SH-SY5Y (cell line): ENCODE data around the gene DNAJC15.

Source experiments
- GATA2 ChIP-seq: IDR thresholded peaks from 2 replicates; pipeline ENCODE4 v1.6.1; 2011; ENCODE audit warnings: mild to moderate bottlenecking, low read depth, low read length
- GATA3 ChIP-seq: IDR thresholded peaks from 2 replicates; pipeline ENCODE4 v1.6.1; 2011; ENCODE audit warnings: low read depth, mild to moderate bottlenecking, low read length, moderate library complexity

DNA sequence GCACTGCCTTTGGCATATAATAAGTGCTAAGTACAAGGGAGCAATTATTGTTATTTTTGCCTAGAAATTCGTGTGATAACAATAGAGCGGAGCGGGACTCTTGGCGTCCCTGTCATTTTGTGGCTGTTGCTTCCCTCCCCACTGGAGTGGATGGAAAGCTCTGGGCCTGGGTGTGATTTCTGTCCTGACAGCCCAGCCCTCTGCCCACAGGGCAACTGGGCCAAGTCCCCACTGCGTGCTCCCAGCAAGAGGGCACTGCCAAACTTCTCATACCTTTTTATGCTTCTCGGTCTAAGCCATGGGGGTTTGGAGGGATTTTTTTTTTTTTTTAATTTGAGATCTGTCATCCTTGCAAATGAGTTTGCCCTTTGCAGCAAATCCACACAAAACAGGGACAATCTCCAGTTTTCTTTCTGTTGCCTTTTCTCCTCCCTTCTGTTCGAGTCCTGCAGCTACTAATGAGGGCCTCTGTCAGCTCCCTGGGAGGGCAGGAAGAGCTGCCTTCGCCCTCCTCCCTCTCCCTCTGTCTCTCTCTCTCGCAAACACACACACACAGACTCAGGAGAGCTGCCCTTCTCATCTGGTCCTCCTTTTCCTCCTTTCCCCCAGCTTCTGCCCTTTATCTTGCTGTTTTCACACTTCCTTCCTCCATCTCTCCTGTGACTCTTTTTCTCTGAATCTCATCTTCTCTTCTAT, 103.9 kb downstream of the DNAJC15 start:
- TF ChIP-seq GATA2 (no peak), GATA3 (no peak)
